Adrenal gland (tissue), 12 donors: ENCODE data around the gene ITPK1. TPM values are rescaled to one million over a fixed set of nuclear protein-coding genes. Genes with fewer than 3 reads are reported as not detected.

ENCODE experiments used
- DNase-seq, 7 donors: peaks; one replicate each; pipeline ENCODE4 v3.0.0-alpha.2; 2019 to 2020
- H3K27ac ChIP-seq, 5 donors: fragments of 200-600 bp; sonication (generic) in 4 of 5; 1 replicate in 3 of 5; 2 replicates in 2 of 5; pipeline versions ENCODE4 v1.5.1 to v1.8.0; 2016 to 2020; ENCODE audit warnings: mild to moderate bottlenecking in 1 of 5
- H3K27me3 ChIP-seq: fragments of 200-600 bp; 2 replicates; pipeline ENCODE4 v1.8.0; 2021
- H3K36me3 ChIP-seq, 2 donors: fragments of 200-600 bp; replicated peaks in 1 of 2; 1 replicate in 1 of 2; 2 replicates in 1 of 2; pipeline versions ENCODE4 v1.5.1 to v1.8.0; 2018 to 2022
- H3K4me1 ChIP-seq, 2 donors: fragments of 200-600 bp; replicated peaks in 1 of 2; 1 replicate in 1 of 2; 2 replicates in 1 of 2; pipeline versions ENCODE4 v1.5.1 to v1.8.0; 2018 to 2021
- H3K4me3 ChIP-seq, 4 donors: fragments of 200-600 bp; sonication (generic) in 3 of 4; one replicate each; pipeline ENCODE4 v1.5.1; 2016 to 2018
- H3K9me3 ChIP-seq, 3 donors: fragments of 200-600 bp; sonication (generic) in 1 of 3; replicated peaks in 1 of 3; 1 replicate in 2 of 3; 2 replicates in 1 of 3; pipeline versions ENCODE4 v1.5.1 to v1.8.0; 2016 to 2021
- CTCF ChIP-seq, 6 experiments: fragments of 450-650 bp in 4 of 6; fragments of 200-600 bp in 2 of 6; sonication (generic) in 1 of 6; IDR thresholded peaks; 1 replicate in 5 of 6; 2 replicates in 1 of 6; pipeline versions ENCODE4 v1.5.1 to v1.8.0; 2016 to 2021; ENCODE audit warnings: antibody characterized with exemption in 6 of 6, mild to moderate bottlenecking in 2 of 6, moderate library complexity in 1 of 6
- POLR2A ChIP-seq, 2 donors: fragments of 450-650 bp; IDR thresholded peaks; one replicate each; pipeline ENCODE4 v1.6.1; 2017; ENCODE audit warnings: antibody characterized with exemption in 2 of 2, mild to moderate bottlenecking in 2 of 2, moderate library complexity in 1 of 2
- WGBS, 4 donors: extraction: QIAGEN DNeasy Blood & Tissue Kit in 2 of 4; methylation state at CpG; one replicate each; pipeline versions ENCODE4 v1.1.5 to v1.1.7; 2013 to 2017; 5-methylcytosine and 5-hydroxymethylcytosine counted together
- intact Hi-C, 2 donors: fragments of 100-400 bp; cut with DNase I; formaldehyde crosslinking; loops; one replicate each; pipeline versions ENCODE4 v1.14.1 to v1.15.0; 2022 to 2023
- polyA plus RNA-seq, 3 donors: library from polyadenylated mRNA; stranded (reverse); fragments of 200-250 nt in 2 of 3; fragments of 350-450 nt in 1 of 3; fragmentation: Illumina TruSeq in 1 of 3; extraction: RNeasy Lipid Tissue Mini Kit (QIAGEN cat#74804) in 1 of 3; gene quantifications; one replicate each; pipeline ENCODE4 v1.2.3, GENCODE V29; 2013 to 2014
- total RNA-seq, 9 donors: library from RNA; depleted of rRNA in 4 of 9; stranded (reverse); fragments of >200 nt in 4 of 9; fragments of 120-200 nt in 1 of 9; fragmentation: NEBNext Ultra II Directional in 1 of 9; extraction: Animal tissue kit (Norgen Biotek cat#: 25700) in 1 of 9; gene quantifications; one replicate each; pipeline versions ENCODE4 v1.1.0 to v1.2.4, GENCODE V29; 2013 to 2023
- donor health status: healthy with polysubstance abuse.
- donor health status: Bipolar disorder and iron deficiency.
- donor health status: DM: yes; HTN: yes; CAD: no.
- donor health status: DM: no; HTN: no; CAD: no.
- donor health status: DM: no; HTN: no; CAD: no.
- donor health status: DM: yes; HTN: yes; CAD: no.

Gene ITPK1
- total and polyA plus RNA-seq, 12 donors: 28.1 to 182 (median 49.2) TPM

- H3K4me3 ChIP-seq: no peak overlapping the region
- no peak for DNase-seq
- TF ChIP-seq POLR2A (IDR thresholded peaks at IDR 0.05): no peak
- no peak for TF ChIP-seq CTCF (IDR thresholded peaks at IDR 0.05)
- H3K4me1 ChIP-seq: peaks cover 0 to 10% of the 10 kb centered on the region in 2 donors
- H3K9me3 ChIP-seq: no peaks in the 10 kb centered on the region
- 73 to 84% (median 80%) methylated on average over 10 to 12 of the region's 12 CpGs for WGBS, 4 donors
- H3K27me3 ChIP-seq: no peaks in the 10 kb centered on the region
- no peaks in the 10 kb centered on the region for H3K36me3 ChIP-seq
- intact Hi-C loops: no loop called here
- H3K27ac ChIP-seq: no peak overlapping the region
These were observed 33.1 kb downstream of the ITPK1 start for GRCh38 chr14:93082576-93083001.

GRCh38 chr14:93081876-93082570 lies 33.7 kb downstream of the ITPK1 start:
- no peak for DNase-seq
- Histone ChIP-seq H3K4me1 (peaks cover 0 to 10% of the 10 kb centered on the region in 2 donors), H3K4me3 (no peak overlapping the region), H3K36me3 (no peaks in the 10 kb centered on the region), H3K9me3 (no peaks in the 10 kb centered on the region), H3K27me3 (no peaks in the 10 kb centered on the region), H3K27ac (no peak overlapping the region)
- WGBS, 4 donors: 83 to 94% (median 91%) methylated on average over 12 to 14 of the region's 14 CpGs
- TF ChIP-seq POLR2A (IDR thresholded peaks at IDR 0.05): no peak
- no peak for TF ChIP-seq CTCF (IDR thresholded peaks at IDR 0.05)
- intact Hi-C loops: no loop called here

GRCh38 chr14:93079865-93080403 lies 35.8 kb downstream of the ITPK1 start:
- 91 to 96% (median 95%) methylated on average over 5 of the region's 5 CpGs for WGBS, 4 donors
- H3K27ac ChIP-seq: no peak overlapping the region

GRCh38 chr14:93079321-93079720 lies 36.4 kb downstream of the ITPK1 start:
- Histone ChIP-seq H3K36me3 (no peaks in the 10 kb centered on the region), H3K4me1 (peaks cover 0 to 16% of the 10 kb centered on the region in 2 donors), H3K27ac (no peak overlapping the region), H3K9me3 (no peaks in the 10 kb centered on the region), H3K4me3 (no peak overlapping the region), H3K27me3 (no peaks in the 10 kb centered on the region)
- WGBS, 4 donors: 85 to 92% (median 87%) methylated on average over 5 to 9 of the region's 9 CpGs
- intact Hi-C loops: no loop called here
- DNase-seq: no peak
- TF ChIP-seq POLR2A (IDR thresholded peaks at IDR 0.05) (no peak), CTCF (IDR thresholded peaks at IDR 0.05) (no peak)

More at GRCh38 chr14:93079865-93080403, 35.8 kb downstream of the ITPK1 start:
- no peaks in the 10 kb centered on the region for H3K27me3 ChIP-seq
- intact Hi-C loops: no loop called here
- H3K36me3 ChIP-seq: no peaks in the 10 kb centered on the region
- no peak for TF ChIP-seq POLR2A (IDR thresholded peaks at IDR 0.05)
- no peak for TF ChIP-seq CTCF (IDR thresholded peaks at IDR 0.05)
- DNase-seq: no peak
- peaks cover 0 to 10% of the 10 kb centered on the region in 2 donors for H3K4me1 ChIP-seq
- H3K9me3 ChIP-seq: no peaks in the 10 kb centered on the region
- H3K4me3 ChIP-seq: no peak overlapping the region
